GM19023 (cell line): ENCODE results near the gene RHBDL1.

ENCODE experiments used
- ATAC-seq: cut with Tn5 transposase; IDR thresholded peaks from one replicate; pipeline ENCODE4 v1.9.1; 2021; ENCODE audit warnings: mild to moderate bottlenecking, moderate library complexity; ENCODE audit not compliant: unreplicated experiment

RHBDL1 gene

GRCh38 chr16:672371-672770, 3.1 kb upstream of the RHBDL1 start:
- no peak for ATAC-seq

- no peak for ATAC-seq
Observed at GRCh38 chr16:672851-673250, 2.6 kb upstream of the RHBDL1 start.

- ATAC-seq = no peak
Observed at GRCh38 chr16:673399-673991, 2.0 kb upstream of the RHBDL1 start.

- ATAC-seq = no peak
Observed at GRCh38 chr16:674214-674881, 1.1 kb upstream of the RHBDL1 start.

- ATAC-seq = no peak
Observed at GRCh38 chr16:675884-676564, 553 bp downstream of the RHBDL1 start.

GRCh38 chr16:676565-676902, 1.1 kb downstream of the RHBDL1 start:
- ATAC-seq = no peak

- ATAC-seq = no peak
Observed at GRCh38 chr16:676913-677312, 1.4 kb downstream of the RHBDL1 start.

- ATAC-seq = no peak
Observed at GRCh38 chr16:677316-678190, 2.1 kb downstream of the RHBDL1 start.

- ATAC-seq = no peak
Observed at GRCh38 chr16:678209-678857, 2.9 kb downstream of the RHBDL1 start.

GRCh38 chr16:678858-679813, 3.7 kb downstream of the RHBDL1 start:
- no peak for ATAC-seq

GRCh38 chr16:679814-680624, 4.5 kb downstream of the RHBDL1 start, which contains the start of gene STUB1:
Gene STUB1 (plus strand): TSS chr16:680410. CDS start chr16:680526, 116 bp downstream.
- peak; percentile 47 for ATAC-seq

- no peak for ATAC-seq
Observed at GRCh38 chr16:680625-680945, 5.1 kb downstream of the RHBDL1 start.

- ATAC-seq = no peak
Observed at GRCh38 chr16:680967-681745, 5.7 kb downstream of the RHBDL1 start.

- ATAC-seq = no peak
Observed at GRCh38 chr16:681746-682427, 6.4 kb downstream of the RHBDL1 start.

- no peak for ATAC-seq
Observed at GRCh38 chr16:682493-683395, 7.3 kb downstream of the RHBDL1 start.

GRCh38 chr16:683396-684070, 8.1 kb downstream of the RHBDL1 start:
- ATAC-seq = no peak
